Endothelial cell of umbilical vein (primary cell): ENCODE measurements around the gene OR10C1. TPM values are rescaled to one million over a fixed set of nuclear protein-coding genes. Genes with fewer than 3 reads are reported as not detected.

Source experiments
- BruUV-seq: library from RNA; stranded (reverse); fragments of 400-500 nt; replicated peaks from 2 replicates; lab custom pipeline; 2021; lab: Mats Ljungman, UMichigan
- CTCF ChIA-PET: fragments of 300-600, 350-600 bp; sonication (Branson Sonifier 250); formaldehyde crosslinking; loops from one replicate; lab custom pipeline; 2021; ENCODE audit warnings: antibody characterized with exemption, inconsistent platforms; lab: Charles Lee
- POLR2A ChIA-PET: fragments of 300-600, 350-600 bp; sonication (Branson Sonifier 250); formaldehyde crosslinking; loops from one replicate; lab custom pipeline; 2021; ENCODE audit warnings: antibody characterized with exemption, inconsistent platforms; lab: Charles Lee
- DNase-seq: peaks from one replicate; pipeline ENCODE4 v3.0.0-alpha.2; 2011; ENCODE audit warnings: low read depth, low spot score
- FAIRE-seq: peaks from 2 replicates; lab custom pipeline; 2011; peaks lifted over from hg19 to GRCh38; lab: Jason Lieb, UNC
- H2AFZ ChIP-seq: 2 replicates; pipeline ENCODE4 v1.6.0; 2012; ENCODE audit warnings: low read depth, low read length, control low read depth, inconsistent platforms
- H3K27ac ChIP-seq: 2 replicates; pipeline ENCODE4 v1.5.1; 2011; ENCODE audit warnings: low read depth, mild to moderate bottlenecking, control low read depth, low read length, moderate library complexity; ENCODE audit not compliant: insufficient read depth
- H3K27me3 ChIP-seq, 2 experiments: 2 replicates each; pipeline versions ENCODE4 v1.6.0 to v1.6.1; 2011; ENCODE audit warnings: low read length in 2 of 2, mixed read lengths in 1 of 2; ENCODE audit not compliant: control insufficient read depth in 2 of 2, insufficient read depth in 2 of 2
- H3K36me3 ChIP-seq, 2 experiments: 2 replicates in 1 of 2; 3 replicates in 1 of 2; pipeline ENCODE4 v1.5.1; 2011; ENCODE audit warnings: low read length in 2 of 2, mild to moderate bottlenecking in 1 of 2, moderate library complexity in 1 of 2; ENCODE audit not compliant: control insufficient read depth in 2 of 2, insufficient read depth in 2 of 2; ENCODE audit errors: extremely low read depth in 1 of 2
- H3K4me1 ChIP-seq: 3 replicates; pipeline ENCODE4 v1.5.1; 2011; ENCODE audit warnings: mild to moderate bottlenecking, low read length; ENCODE audit not compliant: control insufficient read depth, insufficient read depth; ENCODE audit errors: extremely low read depth
- H3K4me2 ChIP-seq: 2 replicates; pipeline ENCODE4 v1.6.1; 2011; ENCODE audit warnings: low read length, control low read depth, mixed read lengths; ENCODE audit not compliant: insufficient read depth
- H3K4me3 ChIP-seq, 3 experiments: fragments of 200-600 bp in 1 of 3; sonication (generic), shearing (Covaris generic) in 1 of 3; replicated peaks in 1 of 3; 2 replicates each; pipeline ENCODE4 v1.5.1; 2011 to 2016; ENCODE audit warnings: control low read depth in 3 of 3, low read length in 3 of 3, mild to moderate bottlenecking in 2 of 3, inconsistent platforms in 1 of 3, low read depth in 1 of 3, moderate library complexity in 1 of 3; ENCODE audit not compliant: insufficient read depth in 1 of 3
- H3K79me2 ChIP-seq: 2 replicates; pipeline ENCODE4 v1.6.0; 2012; ENCODE audit warnings: low read length, inconsistent platforms; ENCODE audit not compliant: control insufficient read depth, insufficient read depth
- H3K9ac ChIP-seq: replicated peaks from 2 replicates; pipeline ENCODE3; 2011; ENCODE audit warnings: low read length, control low read depth; ENCODE audit not compliant: insufficient read depth; ENCODE audit errors: extremely low read depth
- H3K9me1 ChIP-seq: replicated peaks from 3 replicates; pipeline ENCODE4 v1.6.0; 2011; ENCODE audit warnings: mild to moderate bottlenecking, low read length; ENCODE audit not compliant: control insufficient read depth, insufficient read depth; ENCODE audit errors: extremely low read depth
- H3K9me3 ChIP-seq: replicated peaks from 2 replicates; pipeline ENCODE4 v1.5.1; 2012; ENCODE audit warnings: low read length, inconsistent platforms; ENCODE audit not compliant: control insufficient read depth, insufficient read depth
- H4K20me1 ChIP-seq: replicated peaks from 2 replicates; pipeline ENCODE3; 2011; ENCODE audit warnings: mild to moderate bottlenecking, low read length; ENCODE audit not compliant: control insufficient read depth, insufficient read depth; ENCODE audit errors: extremely low read depth
- CTCF ChIP-seq, 2 donors: IDR thresholded peaks; 1 replicate in 1 of 2; 2 replicates in 1 of 2; pipeline ENCODE4 v1.5.1; 2011; ENCODE audit warnings: low read length in 2 of 2, mild to moderate bottlenecking in 2 of 2, moderate library complexity in 2 of 2, control low read depth in 1 of 2, inconsistent platforms in 1 of 2, low read depth in 1 of 2; ENCODE audit not compliant: insufficient read depth in 1 of 2; ENCODE audit errors: extremely low read depth in 1 of 2
- FOS ChIP-seq: IDR thresholded peaks from 2 replicates; pipeline ENCODE4 v1.6.1; 2011; ENCODE audit warnings: mild to moderate bottlenecking, low read length, moderate library complexity, borderline replicate concordance; ENCODE audit not compliant: insufficient read depth
- POLR2AphosphoS5 ChIP-seq: IDR thresholded peaks from 2 replicates; pipeline ENCODE4 v1.6.1; 2012; ENCODE audit warnings: low read depth, mild to moderate bottlenecking, control low read depth, low read length, moderate library complexity; ENCODE audit not compliant: insufficient read depth
- dilution Hi-C: fragments of 300-500 bp; cut with MboI; formaldehyde crosslinking; loops from one replicate; pipeline ENCODE4 v1.15.0; 2019; ENCODE audit warnings: low sequenced_read_pairs; ENCODE audit not compliant: extremely low pct_ligation_motif_present
- intact Hi-C: fragments of 100-400 bp; cut with micrococcal nuclease; formaldehyde crosslinking; loops from one replicate; pipeline ENCODE4 v1.10.0; 2022
- polyA plus RNA-seq, 4 experiments: library from polyadenylated mRNA; depleted of rRNA in 3 of 4; stranded (reverse) in 3 of 4; unstranded in 1 of 4; fragments of >200 nt; gene quantifications; 2 replicates each; pipeline versions ENCODE4 v1.2.1 to v1.2.3, GENCODE V29; 2011 to 2012; ENCODE audit warnings: missing spikeins in 1 of 4
- total RNA-seq: library from RNA; stranded (reverse); gene quantifications from 2 replicates; pipeline ENCODE4 v1.2.3, GENCODE V29; 2021

Gene OR10C1
- total and polyA plus RNA-seq, 2 donors (not counting 3 experiments of a cell fraction or from before 2014, with no cell fraction given) = not detected

GRCh38 chr6:29447670-29448069 is 8.6 kb downstream of the OR10C1 start:
- no peak overlapping the region for H3K9ac ChIP-seq
- H3K9me3 ChIP-seq = no peaks in the 10 kb centered on the region
- dilution Hi-C loops = no loop called here
- intact Hi-C loops = no loop called here
- H2AFZ ChIP-seq = no peak overlapping the region
- no peak for DNase-seq
- no peaks in the 10 kb centered on the region for H3K79me2 ChIP-seq
- H3K27ac ChIP-seq = no peak overlapping the region
- H3K4me3 ChIP-seq = no peak overlapping the region
- no peak for FAIRE-seq
- no peaks in the 10 kb centered on the region for H3K36me3 ChIP-seq
- no peaks in the 10 kb centered on the region for H3K9me1 ChIP-seq
- CTCF ChIA-PET = no interaction called here
- POLR2A ChIA-PET = no interaction called here
- BruUV-seq = no TSS peak
- H4K20me1 ChIP-seq = no peaks in the 10 kb centered on the region
- TF ChIP-seq FOS (peak; percentile 5), POLR2AphosphoS5 (no peak)
- H3K4me2 ChIP-seq = no peak overlapping the region
- H3K27me3 ChIP-seq = no peaks in the 10 kb centered on the region
- no peaks in the 10 kb centered on the region for H3K4me1 ChIP-seq

GRCh38 chr6:29451471-29452193 is 12.5 kb downstream of the OR10C1 start:
- Histone ChIP-seq H3K9ac (no peak overlapping the region), H3K27ac (no peak overlapping the region), H3K79me2 (no peaks in the 10 kb centered on the region), H3K36me3 (no peaks in the 10 kb centered on the region), H3K4me2 (no peak overlapping the region), H3K4me3 (no peak overlapping the region), H2AFZ (no peak overlapping the region), H3K4me1 (no peaks in the 10 kb centered on the region), H3K27me3 (no peaks in the 10 kb centered on the region), H3K9me3 (no peaks in the 10 kb centered on the region), H4K20me1 (no peaks in the 10 kb centered on the region), H3K9me1 (no peaks in the 10 kb centered on the region)
- DNase-seq = no peak
- intact Hi-C loops = no loop called here
- dilution Hi-C loops = no loop called here
- ChIA-PET POLR2A (no interaction called here), CTCF (no interaction called here)
- BruUV-seq = no TSS peak
- no peak for FAIRE-seq
- TF ChIP-seq CTCF (IDR thresholded peaks at IDR 0.05; ENCODE audit: extremely low read depth in 1 of 2, insufficient read depth in 1 of 2, low read depth in 1 of 2, low read length in 2 of 2) = no peak
- TF ChIP-seq POLR2AphosphoS5 = no peak
